ENCODE results near the gene EFCAB5. TPM values are rescaled to one million over a fixed set of nuclear protein-coding genes. Genes with fewer than 3 reads are reported as not detected.

Gene EFCAB5
- total and polyA plus RNA-seq, 2 experiments from 2014 or later: 0.68 TPM; not detected in 1

DNA sequence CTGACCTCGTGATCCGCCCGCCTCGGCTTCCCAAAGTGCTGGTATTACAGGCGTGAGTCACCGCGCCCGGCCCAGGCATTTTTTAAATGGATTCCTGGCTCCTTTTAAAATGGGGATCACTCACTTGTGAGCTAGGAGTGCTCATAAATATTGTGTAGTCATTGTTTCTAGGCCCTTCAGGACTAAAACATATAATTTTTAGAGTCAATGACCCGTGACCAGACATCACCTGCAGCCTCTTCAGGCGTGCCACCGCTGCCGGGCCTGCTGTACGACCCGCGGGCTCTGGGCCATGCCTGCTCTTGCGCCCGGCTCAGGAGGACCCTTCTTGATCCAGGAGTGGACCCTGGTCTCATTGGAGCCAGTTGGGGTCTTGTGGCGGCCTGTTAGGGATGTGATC is 30.8 kb downstream of the EFCAB5 start (continued):
- TF ChIP-seq, protein P1, sequence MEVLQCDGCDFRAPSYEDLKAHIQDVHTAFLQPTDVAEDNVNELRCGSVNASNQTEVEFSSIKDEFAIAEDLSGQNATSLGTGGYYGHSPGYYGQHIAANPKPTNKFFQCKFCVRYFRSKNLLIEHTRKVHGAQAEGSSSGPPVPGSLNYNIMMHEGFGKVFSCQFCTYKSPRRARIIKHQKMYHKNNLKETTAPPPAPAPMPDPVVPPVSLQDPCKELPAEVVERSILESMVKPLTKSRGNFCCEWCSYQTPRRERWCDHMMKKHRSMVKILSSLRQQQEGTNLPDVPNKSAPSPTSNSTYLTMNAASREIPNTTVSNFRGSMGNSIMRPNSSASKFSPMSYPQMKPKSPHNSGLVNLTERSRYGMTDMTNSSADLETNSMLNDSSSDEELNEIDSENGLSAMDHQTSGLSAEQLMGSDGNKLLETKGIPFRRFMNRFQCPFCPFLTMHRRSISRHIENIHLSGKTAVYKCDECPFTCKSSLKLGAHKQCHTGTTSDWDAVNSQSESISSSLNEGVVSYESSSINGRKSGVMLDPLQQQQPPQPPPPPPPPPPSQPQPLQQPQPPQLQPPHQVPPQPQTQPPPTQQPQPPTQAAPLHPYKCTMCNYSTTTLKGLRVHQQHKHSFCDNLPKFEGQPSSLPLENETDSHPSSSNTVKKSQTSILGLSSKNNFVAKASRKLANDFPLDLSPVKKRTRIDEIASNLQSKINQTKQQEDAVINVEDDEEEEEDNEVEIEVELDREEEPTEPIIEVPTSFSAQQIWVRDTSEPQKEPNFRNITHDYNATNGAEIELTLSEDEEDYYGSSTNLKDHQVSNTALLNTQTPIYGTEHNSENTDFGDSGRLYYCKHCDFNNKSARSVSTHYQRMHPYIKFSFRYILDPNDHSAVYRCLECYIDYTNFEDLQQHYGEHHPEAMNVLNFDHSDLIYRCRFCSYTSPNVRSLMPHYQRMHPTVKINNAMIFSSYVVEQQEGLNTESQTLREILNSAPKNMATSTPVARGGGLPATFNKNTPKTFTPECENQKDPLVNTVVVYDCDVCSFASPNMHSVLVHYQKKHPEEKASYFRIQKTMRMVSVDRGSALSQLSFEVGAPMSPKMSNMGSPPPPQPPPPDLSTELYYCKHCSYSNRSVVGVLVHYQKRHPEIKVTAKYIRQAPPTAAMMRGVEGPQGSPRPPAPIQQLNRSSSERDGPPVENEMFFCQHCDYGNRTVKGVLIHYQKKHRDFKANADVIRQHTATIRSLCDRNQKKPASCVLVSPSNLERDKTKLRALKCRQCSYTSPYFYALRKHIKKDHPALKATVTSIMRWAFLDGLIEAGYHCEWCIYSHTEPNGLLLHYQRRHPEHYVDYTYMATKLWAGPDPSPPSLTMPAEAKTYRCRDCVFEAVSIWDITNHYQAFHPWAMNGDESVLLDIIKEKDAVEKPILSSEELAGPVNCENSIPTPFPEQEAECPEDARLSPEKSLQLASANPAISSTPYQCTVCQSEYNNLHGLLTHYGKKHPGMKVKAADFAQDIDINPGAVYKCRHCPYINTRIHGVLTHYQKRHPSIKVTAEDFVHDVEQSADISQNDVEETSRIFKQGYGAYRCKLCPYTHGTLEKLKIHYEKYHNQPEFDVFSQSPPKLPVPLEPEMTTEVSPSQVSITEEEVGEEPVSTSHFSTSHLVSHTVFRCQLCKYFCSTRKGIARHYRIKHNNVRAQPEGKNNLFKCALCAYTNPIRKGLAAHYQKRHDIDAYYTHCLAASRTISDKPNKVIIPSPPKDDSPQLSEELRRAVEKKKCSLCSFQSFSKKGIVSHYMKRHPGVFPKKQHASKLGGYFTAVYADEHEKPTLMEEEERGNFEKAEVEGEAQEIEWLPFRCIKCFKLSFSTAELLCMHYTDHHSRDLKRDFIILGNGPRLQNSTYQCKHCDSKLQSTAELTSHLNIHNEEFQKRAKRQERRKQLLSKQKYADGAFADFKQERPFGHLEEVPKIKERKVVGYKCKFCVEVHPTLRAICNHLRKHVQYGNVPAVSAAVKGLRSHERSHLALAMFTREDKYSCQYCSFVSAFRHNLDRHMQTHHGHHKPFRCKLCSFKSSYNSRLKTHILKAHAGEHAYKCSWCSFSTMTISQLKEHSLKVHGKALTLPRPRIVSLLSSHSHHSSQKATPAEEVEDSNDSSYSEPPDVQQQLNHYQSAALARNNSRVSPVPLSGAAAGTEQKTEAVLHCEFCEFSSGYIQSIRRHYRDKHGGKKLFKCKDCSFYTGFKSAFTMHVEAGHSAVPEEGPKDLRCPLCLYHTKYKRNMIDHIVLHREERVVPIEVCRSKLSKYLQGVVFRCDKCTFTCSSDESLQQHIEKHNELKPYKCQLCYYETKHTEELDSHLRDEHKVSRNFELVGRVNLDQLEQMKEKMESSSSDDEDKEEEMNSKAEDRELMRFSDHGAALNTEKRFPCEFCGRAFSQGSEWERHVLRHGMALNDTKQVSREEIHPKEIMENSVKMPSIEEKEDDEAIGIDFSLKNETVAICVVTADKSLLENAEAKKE (CRISPR knock-in tag; IDR thresholded peaks at IDR 0.05): no peak
- no peak for TF ChIP-seq EZH2phosphoT487 (IDR thresholded peaks at IDR 0.05; ENCODE audit: unreplicated experiment)
- no peak for TF ChIP-seq EZH2 (IDR thresholded peaks at IDR 0.05; ENCODE audit: low read depth, unreplicated experiment)
- TF ChIP-seq JUNB (IDR thresholded peaks at IDR 0.05; ENCODE audit: unreplicated experiment): no peak
- no peak for TF ChIP-seq ZNF114 (CRISPR knock-in tag; IDR thresholded peaks at IDR 0.05)
- no peak for TF ChIP-seq CTCF (conservative IDR thresholded peaks at IDR 0.05; ENCODE audit: low read depth in 2 of 2)
- TF ChIP-seq NANOG (IDR thresholded peaks at IDR 0.05; ENCODE audit: borderline replicate concordance): no peak
- no peak for TF ChIP-seq STAT1 (IDR thresholded peaks at IDR 0.05; ENCODE audit: unreplicated experiment)

- Histone ChIP-seq H3K27ac (ENCODE audit: low read depth) (no peak overlapping the region), H3K4me2 (no peak overlapping the region), H3K36me3 (ENCODE audit: insufficient read depth) (no peaks in the 10 kb centered on the region), H3K9me2 (ENCODE audit: insufficient read depth) (no peaks in the 10 kb centered on the region), H3K27me3 (ENCODE audit: insufficient read depth) (no peaks in the 10 kb centered on the region), H3F3A (replicated peaks; ENCODE audit: low read depth) (no peaks in the 10 kb centered on the region), H3K79me2 (replicated peaks; ENCODE audit: insufficient read depth) (no peaks in the 10 kb centered on the region), H2AFZ (0 out of 2 replicates have a peak overlapping the region, but pooled peaks have one; percentile 24), H3K4me1 (ENCODE audit: insufficient read depth) (no peaks in the 10 kb centered on the region), H3K4me3 (no peak overlapping the region), H4K20me1 (replicated peaks; ENCODE audit: insufficient read depth) (no peaks in the 10 kb centered on the region)
- ATAC-seq (no peak), DNase-seq (ENCODE audit: low spot score) (no peak)
- no peaks in the 10 kb centered on the region for H3K9me3 Mint-ChIP-seq
- no peaks in the 10 kb centered on the region for H3K4me1 Mint-ChIP-seq
- no peaks in the 10 kb centered on the region for H3K36me3 Mint-ChIP-seq (ENCODE audit: low read depth)
- no peak overlapping the region for H3K4me3 Mint-ChIP-seq
- H3K27me3 Mint-ChIP-seq (ENCODE audit: insufficient read depth, low read depth, poor library complexity): no peaks in the 10 kb centered on the region
- no peak overlapping the region for H3K27ac Mint-ChIP-seq
- no peak for TF ChIP-seq CTCF (conservative IDR thresholded peaks at IDR 0.05; ENCODE audit: low read depth in 2 of 2)
- TF ChIP-seq, protein P2, sequence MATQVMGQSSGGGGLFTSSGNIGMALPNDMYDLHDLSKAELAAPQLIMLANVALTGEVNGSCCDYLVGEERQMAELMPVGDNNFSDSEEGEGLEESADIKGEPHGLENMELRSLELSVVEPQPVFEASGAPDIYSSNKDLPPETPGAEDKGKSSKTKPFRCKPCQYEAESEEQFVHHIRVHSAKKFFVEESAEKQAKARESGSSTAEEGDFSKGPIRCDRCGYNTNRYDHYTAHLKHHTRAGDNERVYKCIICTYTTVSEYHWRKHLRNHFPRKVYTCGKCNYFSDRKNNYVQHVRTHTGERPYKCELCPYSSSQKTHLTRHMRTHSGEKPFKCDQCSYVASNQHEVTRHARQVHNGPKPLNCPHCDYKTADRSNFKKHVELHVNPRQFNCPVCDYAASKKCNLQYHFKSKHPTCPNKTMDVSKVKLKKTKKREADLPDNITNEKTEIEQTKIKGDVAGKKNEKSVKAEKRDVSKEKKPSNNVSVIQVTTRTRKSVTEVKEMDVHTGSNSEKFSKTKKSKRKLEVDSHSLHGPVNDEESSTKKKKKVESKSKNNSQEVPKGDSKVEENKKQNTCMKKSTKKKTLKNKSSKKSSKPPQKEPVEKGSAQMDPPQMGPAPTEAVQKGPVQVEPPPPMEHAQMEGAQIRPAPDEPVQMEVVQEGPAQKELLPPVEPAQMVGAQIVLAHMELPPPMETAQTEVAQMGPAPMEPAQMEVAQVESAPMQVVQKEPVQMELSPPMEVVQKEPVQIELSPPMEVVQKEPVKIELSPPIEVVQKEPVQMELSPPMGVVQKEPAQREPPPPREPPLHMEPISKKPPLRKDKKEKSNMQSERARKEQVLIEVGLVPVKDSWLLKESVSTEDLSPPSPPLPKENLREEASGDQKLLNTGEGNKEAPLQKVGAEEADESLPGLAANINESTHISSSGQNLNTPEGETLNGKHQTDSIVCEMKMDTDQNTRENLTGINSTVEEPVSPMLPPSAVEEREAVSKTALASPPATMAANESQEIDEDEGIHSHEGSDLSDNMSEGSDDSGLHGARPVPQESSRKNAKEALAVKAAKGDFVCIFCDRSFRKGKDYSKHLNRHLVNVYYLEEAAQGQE (IDR thresholded peaks at IDR 0.05; ENCODE audit: unreplicated experiment): no peak
Observed at GRCh38 chr17:29973005-29973404, 31.6 kb downstream of the EFCAB5 start.

Measured in GM23338 (cell line).